Measurements from ENCODE around the gene EPHA4.

Gene EPHA4

GRCh38 chr2:221429741-221430491 lies 142.2 kb downstream of the EPHA4 start:
- in situ Hi-C loops (cut with MboI; ENCODE audit: low pct_unique_long_range_greater_than_20kb, low sequenced_read_pairs), result no loop called here
- DNase-seq, result no peak

GRCh38 chr2:221428896-221429295 lies 143.2 kb downstream of the EPHA4 start:
- DNase-seq, result no peak
- in situ Hi-C loops (cut with MboI; ENCODE audit: low pct_unique_long_range_greater_than_20kb, low sequenced_read_pairs), result no loop called here

GRCh38 chr2:221426929-221427328 lies 145.2 kb downstream of the EPHA4 start:
- no peak for DNase-seq
- in situ Hi-C loops (cut with MboI; ENCODE audit: low pct_unique_long_range_greater_than_20kb, low sequenced_read_pairs), result no loop called here

DNA sequence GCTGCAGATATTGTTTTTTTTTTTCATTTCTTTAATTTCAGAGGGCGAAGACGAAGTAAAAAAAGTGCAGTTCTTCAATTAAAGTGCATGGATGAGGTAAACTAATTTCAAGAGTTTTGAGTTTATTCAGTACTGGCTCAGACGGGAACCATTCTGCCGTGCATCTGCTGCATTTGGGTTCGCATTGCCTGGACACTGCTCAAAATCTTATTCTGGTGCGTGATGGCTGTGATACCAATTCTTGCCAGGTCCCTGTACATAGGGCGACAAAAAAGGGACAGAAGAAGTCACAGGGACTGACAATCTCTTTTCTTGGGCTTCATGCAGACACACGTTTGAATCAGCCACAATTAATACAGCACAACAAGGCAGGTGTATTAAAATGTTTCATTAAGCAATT lies 146.2 kb downstream of the EPHA4 start:
- DNase-seq, result no peak
- in situ Hi-C loops (cut with MboI; ENCODE audit: low pct_unique_long_range_greater_than_20kb, low sequenced_read_pairs), result no loop called here

GRCh38 chr2:221425353-221425752 lies 146.8 kb downstream of the EPHA4 start:
- no peak for DNase-seq
- in situ Hi-C loops (cut with MboI; ENCODE audit: low pct_unique_long_range_greater_than_20kb, low sequenced_read_pairs), result no loop called here

- DNase-seq, result no peak
- in situ Hi-C loops (cut with MboI; ENCODE audit: low pct_unique_long_range_greater_than_20kb, low sequenced_read_pairs), result no loop called here
Measured at GRCh38 chr2:221423210-221423804, 148.8 kb downstream of the EPHA4 start.

DNA sequence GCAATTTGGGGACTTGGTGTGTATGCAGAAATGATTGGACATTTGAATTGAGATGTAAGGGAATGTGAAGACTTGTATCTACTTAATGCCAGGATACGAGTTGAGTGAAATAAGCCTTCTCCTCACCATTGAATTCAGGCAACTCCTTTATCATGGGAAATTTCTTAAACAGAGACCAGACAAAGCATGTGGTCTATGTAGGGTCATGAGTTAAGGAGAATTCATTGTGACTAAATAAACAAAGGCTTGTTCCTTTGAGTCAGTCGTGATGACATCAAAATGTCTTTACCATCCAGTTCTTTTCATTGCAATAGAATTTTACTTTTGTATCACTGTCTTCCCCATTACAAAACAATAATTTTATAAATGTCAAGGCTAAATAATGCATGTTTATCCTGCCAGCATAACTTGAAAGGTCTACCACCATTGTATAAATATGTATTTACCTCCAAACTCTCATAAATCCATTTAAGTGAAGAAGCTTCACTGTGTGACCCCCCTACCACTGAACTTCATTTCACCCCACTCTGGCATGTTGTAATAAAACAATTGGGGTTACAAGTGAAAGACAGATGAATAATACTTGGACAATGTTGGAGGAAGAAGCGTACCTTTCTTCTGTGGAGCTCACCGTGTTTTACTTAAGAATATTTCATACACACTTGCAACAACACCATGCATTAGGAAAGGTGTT lies 149.4 kb downstream of the EPHA4 start:
- DNase-seq, result no peak

DNA sequence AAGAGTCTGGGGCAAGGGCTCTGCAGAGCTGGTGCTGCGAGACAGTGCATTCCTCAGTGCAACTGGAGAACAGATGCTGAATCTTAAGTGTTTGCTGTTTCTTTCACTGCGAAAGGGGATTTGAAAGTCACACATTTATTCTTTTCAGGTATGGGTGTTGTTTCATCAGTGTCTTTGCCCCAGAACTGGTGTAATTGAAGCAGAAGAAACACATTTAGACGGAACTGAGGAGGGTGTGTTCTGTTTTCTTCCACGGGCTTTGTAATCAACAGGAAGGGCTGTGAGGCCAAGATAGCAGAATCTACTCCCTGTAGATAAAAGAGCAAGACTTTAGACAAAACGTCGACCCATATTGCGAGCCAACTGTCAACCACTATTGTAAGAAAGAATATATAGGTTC lies 151.9 kb downstream of the EPHA4 start:
- no peak for DNase-seq
- in situ Hi-C loops (cut with MboI; ENCODE audit: low pct_unique_long_range_greater_than_20kb, low sequenced_read_pairs), result no loop called here

More for the DNA sequence above, 149.4 kb downstream of the EPHA4 start:
- in situ Hi-C loops (cut with MboI; ENCODE audit: low pct_unique_long_range_greater_than_20kb, low sequenced_read_pairs), result no loop called here

DNA sequence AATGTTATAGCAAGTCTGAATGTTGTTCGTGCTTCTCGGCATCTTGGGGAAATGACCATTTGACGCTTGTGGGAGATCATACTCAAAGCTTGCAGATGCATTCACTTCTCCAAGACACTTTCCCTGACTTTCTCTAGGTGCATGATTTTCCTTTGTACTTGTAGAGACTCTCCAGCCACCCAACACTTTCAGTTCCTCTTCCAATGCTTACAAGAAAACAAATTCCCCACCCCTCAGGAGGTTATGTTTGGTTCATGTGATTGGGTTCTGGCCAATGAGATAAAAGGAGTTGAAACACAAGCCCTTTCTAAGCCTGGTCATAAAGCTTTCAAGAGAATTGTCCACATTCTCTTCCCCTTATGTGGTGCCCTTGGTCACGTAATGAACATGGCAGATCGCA lies 156.3 kb downstream of the EPHA4 start:
- in situ Hi-C loops (cut with MboI; ENCODE audit: low pct_unique_long_range_greater_than_20kb, low sequenced_read_pairs), result no loop called here
- no peak for DNase-seq

DNA sequence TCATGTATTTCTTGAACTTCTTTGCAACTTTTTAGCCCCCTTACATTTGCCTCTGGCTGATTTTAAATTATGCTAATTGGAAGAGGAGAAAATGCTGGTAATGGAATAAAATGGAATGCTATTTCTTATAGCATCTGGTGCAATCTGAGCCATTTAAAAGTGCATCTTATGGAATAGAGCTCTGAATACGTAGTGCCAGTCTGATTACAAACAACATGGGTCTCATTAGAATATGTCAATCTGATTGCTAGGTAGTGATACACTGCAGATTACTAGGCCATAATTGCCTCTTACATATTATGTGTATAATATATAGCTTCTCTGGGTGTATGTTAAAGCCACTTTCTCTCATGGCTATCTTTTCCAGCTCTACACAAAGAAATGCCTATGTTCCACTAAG lies 159.1 kb downstream of the EPHA4 start:
- no peak for DNase-seq
- in situ Hi-C loops (cut with MboI; ENCODE audit: low pct_unique_long_range_greater_than_20kb, low sequenced_read_pairs), result no loop called here

DNA sequence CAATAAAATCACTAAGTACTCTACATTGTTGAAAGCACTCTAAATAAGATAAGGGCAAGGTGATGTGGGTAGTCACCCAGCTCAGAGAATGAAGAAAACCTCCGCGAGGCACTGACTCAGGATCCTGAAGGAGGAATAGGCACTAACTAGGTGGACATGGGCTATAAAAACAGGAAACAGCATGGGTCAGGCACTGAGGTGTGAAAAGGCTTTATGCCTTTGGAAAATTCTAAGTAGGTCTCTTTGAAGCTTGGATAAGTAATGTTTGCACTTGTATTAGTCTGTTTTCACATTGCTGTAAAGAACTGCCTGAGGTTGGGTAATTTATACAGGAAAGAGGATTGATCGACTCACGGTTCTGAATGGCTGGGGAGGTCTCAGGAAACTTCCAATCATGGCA lies 161.6 kb downstream of the EPHA4 start:
- in situ Hi-C loops (cut with MboI; ENCODE audit: low pct_unique_long_range_greater_than_20kb, low sequenced_read_pairs), result no loop called here
- DNase-seq, result no peak

DNA sequence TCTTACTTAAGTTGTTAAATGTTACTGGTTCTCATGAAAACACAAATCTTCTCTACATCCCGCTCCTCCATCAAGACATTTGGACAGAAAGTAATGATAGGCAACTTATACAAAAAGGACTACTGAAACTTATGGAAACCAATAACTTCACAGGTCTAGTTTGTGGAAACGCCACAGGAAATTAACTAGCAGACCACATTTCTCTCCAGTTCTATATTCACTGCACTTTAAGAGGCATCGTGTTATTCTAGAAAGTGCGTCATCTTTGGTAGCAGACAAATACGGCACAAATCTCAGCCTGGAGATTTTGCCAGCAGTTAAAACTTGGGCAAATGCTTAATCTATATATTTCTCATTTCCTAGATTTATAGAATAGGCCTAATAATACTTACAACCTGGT lies 164.3 kb downstream of the EPHA4 start:
- in situ Hi-C loops (cut with MboI; ENCODE audit: low pct_unique_long_range_greater_than_20kb, low sequenced_read_pairs), result no loop called here
- no peak for DNase-seq

DNA sequence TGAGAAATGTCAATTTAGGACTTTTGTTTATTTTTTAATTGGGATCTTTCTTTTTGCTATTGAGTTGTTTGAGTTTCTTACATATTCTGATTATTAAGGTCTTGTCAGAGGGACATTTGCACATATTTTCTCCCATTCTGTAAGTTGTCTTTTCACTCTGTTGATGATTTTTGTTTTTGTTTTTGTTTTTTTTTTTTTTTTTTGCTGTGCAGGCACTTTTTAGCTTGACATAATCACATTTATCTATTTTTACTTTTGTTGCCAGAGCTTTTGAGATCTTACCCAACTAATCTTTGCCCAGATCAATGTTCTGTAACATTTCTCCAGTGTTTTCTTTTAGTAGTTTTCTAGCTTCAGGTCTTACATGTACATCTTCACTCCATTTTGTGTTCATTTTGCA lies 166.6 kb downstream of the EPHA4 start:
- in situ Hi-C loops (cut with MboI; ENCODE audit: low pct_unique_long_range_greater_than_20kb, low sequenced_read_pairs), result no loop called here
- no peak for DNase-seq

DNA sequence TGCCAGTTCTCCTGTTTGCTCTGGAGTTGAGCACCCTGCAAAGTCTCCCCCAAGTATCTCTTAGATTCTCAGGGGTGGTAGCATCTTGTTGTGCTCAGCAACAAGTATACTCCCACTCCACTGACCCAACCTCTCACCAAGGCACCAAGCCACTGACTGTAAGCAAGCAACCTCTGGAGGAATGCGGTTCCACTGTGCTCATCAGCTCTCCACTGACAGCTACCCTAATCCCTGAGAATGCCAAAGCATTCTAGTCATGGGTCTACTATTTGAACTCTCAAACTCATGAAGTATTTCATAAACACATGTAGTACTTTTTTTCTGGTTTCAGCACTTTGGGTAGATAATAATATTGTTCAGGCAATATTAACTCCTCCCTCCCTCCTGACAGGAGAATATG lies 170.0 kb downstream of the EPHA4 start:
- in situ Hi-C loops (cut with MboI; ENCODE audit: low pct_unique_long_range_greater_than_20kb, low sequenced_read_pairs), result no loop called here
- DNase-seq, result no peak

DNA sequence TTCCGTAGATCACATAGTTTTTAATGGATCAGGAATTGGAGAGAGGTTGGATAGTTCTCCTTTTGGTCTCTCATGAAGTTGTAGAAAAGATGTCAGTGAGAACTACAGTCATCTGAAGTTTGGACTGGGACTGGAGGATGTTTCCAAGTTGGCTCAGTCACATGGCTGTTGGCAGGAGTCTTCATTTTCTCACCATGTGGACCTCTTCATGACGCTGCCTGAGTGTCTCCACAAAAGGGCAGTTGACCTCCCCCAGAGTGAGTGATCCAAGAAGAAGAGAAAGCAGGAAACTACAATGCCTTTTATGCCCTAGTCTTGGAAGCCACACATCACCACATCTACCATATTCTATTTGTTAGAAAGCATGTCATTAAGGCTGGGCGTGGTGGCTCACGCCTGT lies 171.7 kb downstream of the EPHA4 start:
- no peak for DNase-seq
- in situ Hi-C loops (cut with MboI; ENCODE audit: low pct_unique_long_range_greater_than_20kb, low sequenced_read_pairs), result no loop called here

GRCh38 chr2:221399183-221399582 lies 172.9 kb downstream of the EPHA4 start:
- in situ Hi-C loops (cut with MboI; ENCODE audit: low pct_unique_long_range_greater_than_20kb, low sequenced_read_pairs), result no loop called here
- DNase-seq, result no peak

GRCh38 chr2:221397187-221397586 lies 174.9 kb downstream of the EPHA4 start:
- DNase-seq, result no peak

GRCh38 chr2:221392228-221392881 lies 179.7 kb downstream of the EPHA4 start:
- DNase-seq, result no peak
- in situ Hi-C loops (cut with MboI; ENCODE audit: low pct_unique_long_range_greater_than_20kb, low sequenced_read_pairs), result no loop called here

More at GRCh38 chr2:221397187-221397586, 174.9 kb downstream of the EPHA4 start:
- in situ Hi-C loops (cut with MboI; ENCODE audit: low pct_unique_long_range_greater_than_20kb, low sequenced_read_pairs), result no loop called here

DNA sequence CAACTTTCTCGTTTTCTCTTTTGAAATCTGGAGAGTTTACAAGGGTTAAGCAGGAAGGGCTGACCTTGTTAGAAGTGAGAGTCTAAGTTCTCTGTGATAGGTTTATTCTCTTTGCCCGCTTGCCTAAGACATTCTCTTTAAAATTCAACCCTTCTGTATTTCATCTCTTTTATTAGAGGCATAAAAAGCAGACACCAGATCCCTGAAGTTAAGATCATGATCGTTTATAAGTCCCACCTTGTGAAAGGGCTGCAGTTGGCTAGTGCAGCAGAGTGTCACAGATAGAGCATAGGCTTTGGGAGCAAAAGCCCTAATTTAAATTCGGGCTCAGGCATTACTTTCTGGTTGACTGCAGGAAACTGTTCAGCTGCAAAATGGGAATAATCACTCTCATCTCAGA lies 181.2 kb downstream of the EPHA4 start:
- in situ Hi-C loops (cut with MboI; ENCODE audit: low pct_unique_long_range_greater_than_20kb, low sequenced_read_pairs), result no loop called here
- DNase-seq, result no peak

DNA sequence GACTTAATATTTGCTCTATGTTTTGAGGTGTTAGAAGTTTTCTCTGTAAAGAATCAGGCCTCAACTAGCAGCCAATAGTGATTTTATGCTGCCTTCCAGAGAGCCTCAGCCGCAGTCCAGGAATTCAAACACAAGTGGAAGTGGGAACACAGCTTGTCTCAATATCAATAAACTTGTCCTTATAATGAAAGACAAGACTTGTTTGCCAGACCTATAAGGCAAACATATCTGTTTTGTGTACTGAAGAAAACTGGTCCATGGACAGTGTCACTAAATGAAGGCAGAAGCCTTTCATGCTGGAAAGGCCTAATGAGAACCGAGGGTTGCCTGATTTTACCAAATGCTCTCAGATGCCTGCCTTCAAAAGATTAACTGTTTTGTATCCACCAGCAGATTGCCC lies 182.2 kb downstream of the EPHA4 start:
- DNase-seq, result no peak
- in situ Hi-C loops (cut with MboI; ENCODE audit: low pct_unique_long_range_greater_than_20kb, low sequenced_read_pairs), result no loop called here

Measured in KBM-7 (cell line).